Mesothelial cell of epicardium (in vitro differentiated cells): ENCODE measurements around the gene PCCA. TPM values are rescaled to one million over a fixed set of nuclear protein-coding genes. Genes with fewer than 3 reads are reported as not detected.

Experiments used
- DNase-seq, 2 experiments: peaks; one replicate each; pipeline ENCODE4 v3.0.0; 2021; ENCODE audit warnings: low spot score in 2 of 2; ENCODE audit not compliant: unreplicated experiment in 2 of 2
- H3K27ac Mint-ChIP-seq: 2 replicates; pipeline ENCODE4 v1.8.0; 2021; ENCODE audit warnings: mixed read lengths
- H3K27me3 Mint-ChIP-seq: 2 replicates; pipeline ENCODE4 v1.8.0; 2021; ENCODE audit warnings: low read depth, mixed read lengths
- H3K36me3 Mint-ChIP-seq: 2 replicates; pipeline ENCODE4 v1.8.0; 2021; ENCODE audit warnings: mixed read lengths
- H3K4me1 Mint-ChIP-seq: 2 replicates; pipeline ENCODE4 v1.8.0; 2021; ENCODE audit warnings: mixed read lengths
- H3K4me3 Mint-ChIP-seq: 2 replicates; pipeline ENCODE4 v1.8.0; 2021; ENCODE audit warnings: mild to moderate bottlenecking, moderate library complexity, mixed read lengths
- H3K9me3 Mint-ChIP-seq: 2 replicates; pipeline ENCODE4 v1.8.0; 2021; ENCODE audit warnings: mixed read lengths
- CTCF ChIP-seq: fragments of 200-600 bp; sonication (generic); IDR thresholded peaks from one replicate; pipeline ENCODE4 v1.5.0; 2021; ENCODE audit warnings: antibody characterized with exemption; ENCODE audit not compliant: unreplicated experiment
- total RNA-seq: library from RNA; stranded (reverse); gene quantifications from 3 replicates; pipeline ENCODE4 v1.2.1, GENCODE V29; 2021

Gene PCCA
- total RNA-seq, 1 donor from 2014 or later, result 41.6 TPM

GRCh38 chr13:100235311-100235901 is 146.5 kb downstream of the PCCA start:
- peaks cover 3% of the 10 kb centered on the region for H3K4me1 Mint-ChIP-seq
- peak; percentile 68 for TF ChIP-seq CTCF
- H3K27me3 Mint-ChIP-seq, result no peaks in the 10 kb centered on the region
- H3K9me3 Mint-ChIP-seq, result peaks cover 4% of the 10 kb centered on the region
- peaks cover 10% of the 10 kb centered on the region for H3K36me3 Mint-ChIP-seq
- no peak overlapping the region for H3K4me3 Mint-ChIP-seq
- DNase-seq, result no peak
- H3K27ac Mint-ChIP-seq, result no peak overlapping the region

- Mint-ChIP-seq H3K4me1 (peaks cover 3% of the 10 kb centered on the region), H3K4me3 (no peak overlapping the region), H3K27ac (no peak overlapping the region), H3K9me3 (peaks cover 4% of the 10 kb centered on the region), H3K27me3 (no peaks in the 10 kb centered on the region), H3K36me3 (peaks cover 10% of the 10 kb centered on the region)
- no peak for DNase-seq
- no peak for TF ChIP-seq CTCF
Measured at GRCh38 chr13:100240109-100240779, 151.4 kb downstream of the PCCA start.

- Mint-ChIP-seq H3K27me3 (no peaks in the 10 kb centered on the region), H3K27ac (no peak overlapping the region), H3K4me1 (no peaks in the 10 kb centered on the region), H3K36me3 (peaks cover 21% of the 10 kb centered on the region), H3K4me3 (no peak overlapping the region), H3K9me3 (peaks cover 16% of the 10 kb centered on the region)
- DNase-seq, result no peak
- no peak for TF ChIP-seq CTCF
Measured at GRCh38 chr13:100244431-100244830, 155.5 kb downstream of the PCCA start.

- Mint-ChIP-seq H3K27me3 (no peaks in the 10 kb centered on the region), H3K4me1 (no peaks in the 10 kb centered on the region), H3K27ac (no peak overlapping the region), H3K4me3 (no peak overlapping the region), H3K9me3 (peaks cover 21% of the 10 kb centered on the region), H3K36me3 (peaks cover 24% of the 10 kb centered on the region)
- no peak for TF ChIP-seq CTCF
- no peak for DNase-seq
Measured at GRCh38 chr13:100245104-100245503, 156.2 kb downstream of the PCCA start.

- no peak overlapping the region for H3K27ac Mint-ChIP-seq
- no peaks in the 10 kb centered on the region for H3K4me1 Mint-ChIP-seq
- no peak for TF ChIP-seq CTCF
- H3K36me3 Mint-ChIP-seq, result peaks cover 24% of the 10 kb centered on the region
- no peak overlapping the region for H3K4me3 Mint-ChIP-seq
- H3K9me3 Mint-ChIP-seq, result peaks cover 21% of the 10 kb centered on the region
- no peaks in the 10 kb centered on the region for H3K27me3 Mint-ChIP-seq
- DNase-seq, result no peak
Measured at GRCh38 chr13:100247937-100248336, 159.0 kb downstream of the PCCA start.
